ENCODE results near the gene SNX25. TPM values are rescaled to one million over a fixed set of nuclear protein-coding genes. Genes with fewer than 3 reads are reported as not detected.

The SNX25 gene
- total and polyA plus RNA-seq, 2 of the 13 experiments (the other 11 are each of a cell fraction or from before 2014, with no cell fraction given): 23.4 to 23.5 TPM

- TF ChIP-seq, protein P1, sequence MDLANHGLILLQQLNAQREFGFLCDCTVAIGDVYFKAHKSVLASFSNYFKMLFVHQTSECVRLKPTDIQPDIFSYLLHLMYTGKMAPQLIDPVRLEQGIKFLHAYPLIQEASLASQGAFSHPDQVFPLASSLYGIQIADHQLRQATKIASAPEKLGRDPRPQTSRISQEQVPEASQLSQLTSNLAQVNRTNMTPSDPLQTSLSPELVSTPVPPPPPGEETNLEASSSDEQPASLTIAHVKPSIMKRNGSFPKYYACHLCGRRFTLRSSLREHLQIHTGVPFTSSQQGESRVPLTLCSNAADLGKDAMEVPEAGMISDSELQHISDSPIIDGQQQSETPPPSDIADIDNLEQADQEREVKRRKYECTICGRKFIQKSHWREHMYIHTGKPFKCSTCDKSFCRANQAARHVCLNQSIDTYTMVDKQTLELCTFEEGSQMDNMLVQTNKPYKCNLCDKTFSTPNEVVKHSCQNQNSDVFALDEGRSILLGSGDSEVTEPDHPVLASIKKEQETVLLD (CRISPR knock-in tag; IDR thresholded peaks at IDR 0.05; ENCODE audit: low read depth): no peak
These were observed 17.7 kb downstream of the SNX25 start (continued) for GRCh38 chr4:185227131-185227551.

DNA sequence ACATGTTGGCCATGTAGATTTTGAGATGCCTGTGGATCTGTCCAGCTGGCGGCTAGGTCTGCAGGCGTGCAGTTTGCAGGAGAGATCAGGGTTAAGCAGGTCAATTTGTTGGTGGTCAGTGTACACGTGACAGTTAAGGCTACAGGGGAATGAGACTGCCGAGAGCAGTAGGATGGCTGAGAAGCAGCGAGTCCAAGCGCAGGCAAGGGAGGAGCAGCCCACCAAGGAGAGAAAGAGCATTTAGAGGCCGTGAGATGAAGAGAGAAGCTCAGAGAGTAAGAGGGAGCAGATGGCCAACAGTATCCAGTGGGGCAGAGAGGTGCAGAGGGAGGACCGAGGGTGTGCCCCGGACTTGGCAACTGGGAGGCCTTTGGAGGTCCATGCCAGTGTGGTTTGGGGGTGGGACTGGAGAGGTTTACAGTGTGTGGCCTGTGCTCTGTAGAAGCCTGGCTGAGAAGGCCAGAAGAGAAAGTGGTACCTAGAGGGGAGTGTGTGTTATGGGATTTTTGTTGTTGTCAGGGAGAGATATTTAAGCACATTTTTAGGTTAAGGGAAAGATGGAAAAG is 18.4 kb downstream of the SNX25 start:
- no peak for TF ChIP-seq ZNF343 (CRISPR knock-in tag; IDR thresholded peaks at IDR 0.05)
- no peak for TF ChIP-seq ZNF20 (CRISPR knock-in tag; IDR thresholded peaks at IDR 0.05)
- no peak for TF ChIP-seq FOXJ3 (CRISPR knock-in tag; IDR thresholded peaks at IDR 0.05; ENCODE audit: borderline replicate concordance)
- TF ChIP-seq ZNF451 (CRISPR knock-in tag; IDR thresholded peaks at IDR 0.05): no peak
- no peak for TF ChIP-seq TBX3 (IDR thresholded peaks at IDR 0.05; ENCODE audit: borderline replicate concordance)
- TF ChIP-seq, protein P2, sequence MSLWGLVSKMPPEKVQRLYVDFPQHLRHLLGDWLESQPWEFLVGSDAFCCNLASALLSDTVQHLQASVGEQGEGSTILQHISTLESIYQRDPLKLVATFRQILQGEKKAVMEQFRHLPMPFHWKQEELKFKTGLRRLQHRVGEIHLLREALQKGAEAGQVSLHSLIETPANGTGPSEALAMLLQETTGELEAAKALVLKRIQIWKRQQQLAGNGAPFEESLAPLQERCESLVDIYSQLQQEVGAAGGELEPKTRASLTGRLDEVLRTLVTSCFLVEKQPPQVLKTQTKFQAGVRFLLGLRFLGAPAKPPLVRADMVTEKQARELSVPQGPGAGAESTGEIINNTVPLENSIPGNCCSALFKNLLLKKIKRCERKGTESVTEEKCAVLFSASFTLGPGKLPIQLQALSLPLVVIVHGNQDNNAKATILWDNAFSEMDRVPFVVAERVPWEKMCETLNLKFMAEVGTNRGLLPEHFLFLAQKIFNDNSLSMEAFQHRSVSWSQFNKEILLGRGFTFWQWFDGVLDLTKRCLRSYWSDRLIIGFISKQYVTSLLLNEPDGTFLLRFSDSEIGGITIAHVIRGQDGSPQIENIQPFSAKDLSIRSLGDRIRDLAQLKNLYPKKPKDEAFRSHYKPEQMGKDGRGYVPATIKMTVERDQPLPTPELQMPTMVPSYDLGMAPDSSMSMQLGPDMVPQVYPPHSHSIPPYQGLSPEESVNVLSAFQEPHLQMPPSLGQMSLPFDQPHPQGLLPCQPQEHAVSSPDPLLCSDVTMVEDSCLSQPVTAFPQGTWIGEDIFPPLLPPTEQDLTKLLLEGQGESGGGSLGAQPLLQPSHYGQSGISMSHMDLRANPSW (CRISPR knock-in tag; IDR thresholded peaks at IDR 0.05; ENCODE audit: borderline replicate concordance): no peak
- TF ChIP-seq ZNF678 (CRISPR knock-in tag; IDR thresholded peaks at IDR 0.05): no peak
- TF ChIP-seq, protein P3, sequence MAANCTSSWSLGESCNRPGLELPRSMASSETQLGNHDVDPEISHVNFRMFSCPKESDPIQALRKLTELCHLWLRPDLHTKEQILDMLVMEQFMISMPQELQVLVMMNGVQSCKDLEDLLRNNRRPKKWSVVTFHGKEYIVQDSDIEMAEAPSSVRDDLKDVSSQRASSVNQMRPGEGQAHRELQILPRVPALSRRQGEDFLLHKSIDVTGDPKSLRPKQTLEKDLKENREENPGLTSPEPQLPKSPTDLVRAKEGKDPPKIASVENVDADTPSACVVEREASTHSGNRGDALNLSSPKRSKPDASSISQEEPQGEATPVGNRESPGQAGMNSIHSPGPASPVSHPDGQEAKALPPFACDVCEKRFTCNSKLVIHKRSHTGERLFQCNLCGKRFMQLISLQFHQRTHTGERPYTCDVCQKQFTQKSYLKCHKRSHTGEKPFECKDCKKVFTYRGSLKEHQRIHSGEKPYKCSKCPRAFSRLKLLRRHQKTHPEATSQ (CRISPR knock-in tag; IDR thresholded peaks at IDR 0.05; ENCODE audit: borderline replicate concordance): no peak
- TF ChIP-seq ZFP36 (IDR thresholded peaks at IDR 0.05; ENCODE audit: borderline replicate concordance, low read depth, low read length, partially characterized antibody): no peak
- TF ChIP-seq ZNF121 (CRISPR knock-in tag; IDR thresholded peaks at IDR 0.05): no peak
- TF ChIP-seq, protein P4, sequence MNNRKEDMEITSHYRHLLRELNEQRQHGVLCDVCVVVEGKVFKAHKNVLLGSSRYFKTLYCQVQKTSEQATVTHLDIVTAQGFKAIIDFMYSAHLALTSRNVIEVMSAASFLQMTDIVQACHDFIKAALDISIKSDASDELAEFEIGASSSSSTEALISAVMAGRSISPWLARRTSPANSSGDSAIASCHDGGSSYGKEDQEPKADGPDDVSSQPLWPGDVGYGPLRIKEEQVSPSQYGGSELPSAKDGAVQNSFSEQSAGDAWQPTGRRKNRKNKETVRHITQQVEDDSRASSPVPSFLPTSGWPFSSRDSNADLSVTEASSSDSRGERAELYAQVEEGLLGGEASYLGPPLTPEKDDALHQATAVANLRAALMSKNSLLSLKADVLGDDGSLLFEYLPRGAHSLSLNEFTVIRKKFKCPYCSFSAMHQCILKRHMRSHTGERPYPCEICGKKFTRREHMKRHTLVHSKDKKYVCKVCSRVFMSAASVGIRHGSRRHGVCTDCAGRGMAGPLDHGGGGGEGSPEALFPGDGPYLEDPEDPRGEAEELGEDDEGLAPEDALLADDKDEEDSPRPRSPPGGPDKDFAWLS (CRISPR knock-in tag; IDR thresholded peaks at IDR 0.05; ENCODE audit: borderline replicate concordance): no peak
- TF ChIP-seq, protein P1 (CRISPR knock-in tag; IDR thresholded peaks at IDR 0.05; ENCODE audit: low read depth): no peak
- no peak for TF ChIP-seq FOXC1 (CRISPR knock-in tag; IDR thresholded peaks at IDR 0.05; ENCODE audit: borderline replicate concordance)
- peak; percentile 35; the same call in 2 of the 3 replicates for ATAC-seq
- no TSS peak for BruUV-seq (replicated peaks)
- Histone ChIP-seq H3K79me2 (ENCODE audit: insufficient read depth, low read length) (peaks cover 61% of the 10 kb centered on the region), H3K4me1 (ENCODE audit: insufficient read depth, low read length) (peaks cover 23% of the 10 kb centered on the region), H3K36me3 (replicated peaks in 1 of 2; ENCODE audit: control insufficient read depth in 1 of 2, insufficient read depth in 2 of 2, low read length in 2 of 2) (peaks cover 0 to 4% of the 10 kb centered on the region in 2 experiments; a peak in 1 of 5 replicates), H4K20me1 (ENCODE audit: insufficient read depth, low read length) (peaks cover 22% of the 10 kb centered on the region), H3K4me2 (ENCODE audit: low read depth, low read length) (no peak overlapping the region), H3K4me3 (replicated peaks in 1 of 3; ENCODE audit: insufficient read depth in 1 of 3, low read depth in 2 of 3, low read length in 3 of 3) (no peak overlapping the region), H3K9ac (ENCODE audit: insufficient read depth, low read depth, low read length) (no peak overlapping the region), H3K9me3 (ENCODE audit: low read length) (no peaks in the 10 kb centered on the region), H3K27me3 (ENCODE audit: control insufficient read depth in 1 of 2, insufficient read depth in 2 of 2, low read length in 2 of 2) (no peaks in the 10 kb centered on the region), H3K27ac (ENCODE audit: extremely low read length, insufficient read depth, low read length) (no peak overlapping the region), H2AFZ (ENCODE audit: low read length) (no peak overlapping the region)
- no peak for FAIRE-seq
- ChIA-PET CTCF (ENCODE audit: low intra/inter-chr PET ratio, low total read pairs) (no interaction called here), POLR2A (no interaction called here)
- in situ Hi-C loops (cut with HindIII; ENCODE audit: extremely low pct_ligation_motif_present, low pct_unique_long_range_greater_than_20kb): no loop called here
- WGBS (ENCODE audit: low lambda C conversion rate): 94% methylated on average over 9 of the region's 9 CpGs
- no peak for DNase-seq (ENCODE audit: low spot score)
- intact Hi-C loops (cut with micrococcal nuclease; ENCODE audit: unreplicated experiment): no loop called here
